H9 (cell line): ENCODE results near the gene RPS27A. TPM values are rescaled to one million over a fixed set of nuclear protein-coding genes. Genes with fewer than 3 reads are reported as not detected.

Experiments
- DNase-seq: peaks from one replicate; pipeline ENCODE4 v3.0.0-alpha.2; 2017
- H2AFZ ChIP-seq: one replicate; pipeline ENCODE4 v1.6.1; 2013; ENCODE audit warnings: mild to moderate bottlenecking, low read length, control low read depth, moderate library complexity
- H2AK5ac ChIP-seq: 2 replicates; pipeline ENCODE4 v1.6.1; 2013; ENCODE audit warnings: low read length, control low read depth, mixed read lengths; ENCODE audit not compliant: insufficient read length
- H2BK120ac ChIP-seq: one replicate; pipeline ENCODE4 v1.6.1; 2013; ENCODE audit warnings: low read depth, mild to moderate bottlenecking, low read length, control low read depth, inconsistent platforms; ENCODE audit not compliant: poor library complexity, severe bottlenecking
- H2BK12ac ChIP-seq: 2 replicates; pipeline ENCODE4 v1.6.1; 2013; ENCODE audit warnings: low read length, control low read depth, mixed read lengths, low read depth; ENCODE audit not compliant: insufficient read length
- H2BK15ac ChIP-seq: 2 replicates; pipeline ENCODE4 v1.6.1; 2013; ENCODE audit warnings: low read depth, low read length, control low read depth
- H2BK20ac ChIP-seq: one replicate; pipeline ENCODE4 v1.6.1; 2013; ENCODE audit warnings: low read depth, mild to moderate bottlenecking, low read length, control low read depth, inconsistent platforms; ENCODE audit not compliant: poor library complexity, severe bottlenecking
- H2BK5ac ChIP-seq: 2 replicates; pipeline ENCODE4 v1.6.1; 2013; ENCODE audit warnings: low read length, control low read depth, mixed read lengths; ENCODE audit not compliant: insufficient read length
- H3K14ac ChIP-seq: 2 replicates; pipeline ENCODE4 v1.6.1; 2013; ENCODE audit warnings: low read length, control low read depth; ENCODE audit not compliant: insufficient read depth
- H3K18ac ChIP-seq: 2 replicates; pipeline ENCODE4 v1.6.1; 2013; ENCODE audit warnings: low read depth, mild to moderate bottlenecking, mixed read lengths, low read length, control low read depth; ENCODE audit not compliant: insufficient read length
- H3K23ac ChIP-seq: 2 replicates; pipeline ENCODE4 v1.6.1; 2013; ENCODE audit warnings: low read length, control low read depth, mixed read lengths, low read depth; ENCODE audit not compliant: insufficient read length
- H3K23me2 ChIP-seq: 2 replicates; pipeline ENCODE4 v1.6.1; 2013; ENCODE audit warnings: low read depth, mild to moderate bottlenecking, mixed read lengths, low read length, control low read depth; ENCODE audit not compliant: insufficient read length, poor library complexity, severe bottlenecking
- H3K27ac ChIP-seq: 2 replicates; pipeline ENCODE4 v1.5.1; 2013; ENCODE audit warnings: low read length, control low read depth, mixed read lengths, low read depth; ENCODE audit not compliant: insufficient read length
- H3K27me3 ChIP-seq: 2 replicates; pipeline ENCODE4 v1.6.1; 2013; ENCODE audit warnings: low read length, control low read depth, inconsistent platforms; ENCODE audit not compliant: insufficient read depth
- H3K4ac ChIP-seq: 2 replicates; pipeline ENCODE4 v1.6.1; 2013; ENCODE audit warnings: low read depth, mild to moderate bottlenecking, control low read depth, inconsistent platforms, low read length, moderate library complexity
- H3K4me1 ChIP-seq: 2 replicates; pipeline ENCODE4 v1.6.1; 2013; ENCODE audit warnings: low read length, control low read depth, inconsistent platforms; ENCODE audit not compliant: insufficient read depth
- H3K4me2 ChIP-seq: 2 replicates; pipeline ENCODE4 v1.6.1; 2013; ENCODE audit warnings: low read length, control low read depth, mixed read lengths; ENCODE audit not compliant: insufficient read length, insufficient read depth
- H3K56ac ChIP-seq: 2 replicates; pipeline ENCODE4 v1.6.1; 2013; ENCODE audit warnings: low read depth, mild to moderate bottlenecking, mixed read lengths, low read length, control low read depth; ENCODE audit not compliant: insufficient read length
- H3K79me1 ChIP-seq: 2 replicates; pipeline ENCODE4 v1.6.1; 2013; ENCODE audit warnings: low read depth, mild to moderate bottlenecking, moderate library complexity, low read length, control low read depth, inconsistent platforms; ENCODE audit not compliant: insufficient read depth, poor library complexity, severe bottlenecking
- H3K79me2 ChIP-seq: 2 replicates; pipeline ENCODE4 v1.6.1; 2013; ENCODE audit warnings: low read length, control low read depth, inconsistent platforms; ENCODE audit not compliant: insufficient read depth
- H3K9ac ChIP-seq: 2 replicates; pipeline ENCODE4 v1.6.1; 2013; ENCODE audit warnings: low read length, control low read depth, mixed read lengths; ENCODE audit not compliant: insufficient read length; ENCODE audit errors: extremely low read depth
- H3K9me3 ChIP-seq: one replicate; pipeline ENCODE4 v1.6.1; 2013; ENCODE audit warnings: low read depth, low read length, inconsistent platforms; ENCODE audit not compliant: control insufficient read depth
- H3T11ph ChIP-seq: one replicate; pipeline ENCODE4 v1.6.1; 2013; ENCODE audit warnings: mild to moderate bottlenecking, low read length, control low read depth, inconsistent platforms
- H4K20me1 ChIP-seq: one replicate; pipeline ENCODE4 v1.6.1; 2013; ENCODE audit not compliant: control insufficient read depth, insufficient read length, insufficient read depth
- H4K5ac ChIP-seq: 2 replicates; pipeline ENCODE4 v1.6.1; 2013; ENCODE audit warnings: low read depth, mild to moderate bottlenecking, mixed read lengths, low read length, control low read depth; ENCODE audit not compliant: insufficient read length
- H4K8ac ChIP-seq: replicated peaks from 2 replicates; pipeline ENCODE4 v1.6.1; 2013; ENCODE audit warnings: low read length, control low read depth, mixed read lengths, low read depth; ENCODE audit not compliant: insufficient read length
- H4K91ac ChIP-seq: 2 replicates; pipeline ENCODE4 v1.6.1; 2013; ENCODE audit warnings: low read depth, mild to moderate bottlenecking, moderate library complexity, mixed read lengths, low read length, control low read depth; ENCODE audit not compliant: insufficient read length
- H3K27ac Mint-ChIP-seq, 3 experiments: 2 replicates in 2 of 3; 3 replicates in 1 of 3; pipeline ENCODE4 v1.8.0; 2020 to 2021; ENCODE audit warnings: mixed read lengths in 3 of 3, mild to moderate bottlenecking in 1 of 3, moderate library complexity in 1 of 3
- H3K27me3 Mint-ChIP-seq: 2 replicates; pipeline ENCODE4 v1.8.0; 2021; ENCODE audit warnings: low read depth, mild to moderate bottlenecking, moderate library complexity, mixed read lengths
- H3K36me3 Mint-ChIP-seq, 3 experiments: 2 replicates in 2 of 3; 3 replicates in 1 of 3; pipeline ENCODE4 v1.8.0; 2020 to 2021; ENCODE audit warnings: low read depth in 3 of 3, mixed read lengths in 3 of 3; ENCODE audit not compliant: insufficient read depth in 1 of 3
- H3K4me1 Mint-ChIP-seq, 2 experiments: 2 replicates each; pipeline ENCODE4 v1.8.0; 2020; ENCODE audit warnings: mixed read lengths in 2 of 2
- H3K4me3 Mint-ChIP-seq, 2 experiments: 2 replicates in 1 of 2; 3 replicates in 1 of 2; pipeline ENCODE4 v1.8.0; 2020 to 2021; ENCODE audit warnings: mild to moderate bottlenecking in 2 of 2, mixed read lengths in 2 of 2, moderate library complexity in 1 of 2
- H3K9me3 Mint-ChIP-seq, 2 experiments: 2 replicates in 1 of 2; 3 replicates in 1 of 2; pipeline ENCODE4 v1.8.0; 2020; ENCODE audit warnings: mild to moderate bottlenecking in 2 of 2, mixed read lengths in 2 of 2, moderate library complexity in 1 of 2
- CTCF ChIP-seq: fragments of 200-600 bp; sonication (generic); conservative IDR thresholded peaks from 3 replicates; pipeline ENCODE4 v1.8.0; 2021; ENCODE audit warnings: antibody characterized with exemption, mild to moderate bottlenecking
- WGBS: extraction: QIAGEN DNeasy Blood & Tissue Kit; methylation state at CpG from one replicate; pipeline ENCODE4 v1.1.7; 2013; ENCODE audit warnings: missing lambda C conversion rate, low lambda C conversion rate, mixed read lengths; ENCODE audit not compliant: insufficient read length; ENCODE audit errors: extremely low coverage; 5-methylcytosine and 5-hydroxymethylcytosine counted together
- total RNA-seq: library from RNA; stranded (reverse); gene quantifications from 2 replicates; pipeline ENCODE4 v1.2.1, GENCODE V29; 2021

RPS27A gene
- total RNA-seq, 1 experiment from 2014 or later = 1,415 TPM

DNA sequence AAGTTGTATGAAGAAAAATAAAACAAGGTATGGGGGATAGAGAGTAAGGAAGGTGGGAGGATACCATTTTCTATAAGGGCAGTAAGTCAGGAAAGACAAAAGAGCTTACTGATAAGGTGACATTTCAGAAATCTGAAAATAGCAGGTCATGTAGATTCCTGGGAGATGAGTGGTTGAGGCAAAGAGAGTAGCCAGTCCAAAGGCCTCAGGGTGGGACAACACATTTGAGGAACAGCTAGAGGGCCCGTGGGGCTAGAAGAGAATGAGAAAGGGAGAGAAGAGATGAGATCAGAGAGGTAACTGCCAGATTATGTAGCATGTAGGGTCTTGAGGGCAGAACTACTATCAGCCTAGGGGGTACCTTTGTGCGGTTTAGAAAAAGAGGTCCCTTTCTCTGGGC is 3.3 kb upstream of the RPS27A start:
- H3K23me2 ChIP-seq = peaks cover 10% of the 10 kb centered on the region
- peaks cover 10% of the 10 kb centered on the region for H3K79me2 ChIP-seq
- H2AFZ ChIP-seq = no peak overlapping the region
- H3K27ac Mint-ChIP-seq = peak overlapping the region in 2 of 3 experiments; percentile 2 to 71; a peak in 2 of 7 replicates
- H2AK5ac ChIP-seq = no peak overlapping the region
- H2BK20ac ChIP-seq = no peak overlapping the region
- H2BK5ac ChIP-seq = no peak overlapping the region
- no peak overlapping the region for H3T11ph ChIP-seq
- no peaks in the 10 kb centered on the region for H3K27me3 ChIP-seq
- H4K5ac ChIP-seq = no peak overlapping the region
- no peaks in the 10 kb centered on the region for H3K9me3 ChIP-seq
- H4K20me1 ChIP-seq = no peaks in the 10 kb centered on the region
- no peak overlapping the region for H3K56ac ChIP-seq
- H3K27ac ChIP-seq = no peak overlapping the region
- no peak overlapping the region for H2BK120ac ChIP-seq
- H4K8ac ChIP-seq = no peak overlapping the region
- no peak overlapping the region for H3K23ac ChIP-seq
- no peak for TF ChIP-seq CTCF
- no peak overlapping the region for H3K4me2 ChIP-seq
- no peak overlapping the region for H3K18ac ChIP-seq
- H3K14ac ChIP-seq = no peak overlapping the region
- peaks cover 26 to 27% of the 10 kb centered on the region in 2 experiments for H3K4me1 Mint-ChIP-seq
- H3K79me1 ChIP-seq = peaks cover 7% of the 10 kb centered on the region
- H3K9me3 Mint-ChIP-seq = no peaks in the 10 kb centered on the region; a peak in 1 of 5 replicates
- H3K27me3 Mint-ChIP-seq = no peaks in the 10 kb centered on the region; the same call in 1 of the 2 replicates
- WGBS = no CpG with 5 or more reads among the region's 2 CpGs
- DNase-seq = no peak
- no peak overlapping the region for H2BK12ac ChIP-seq
- no peaks in the 10 kb centered on the region for H3K4me1 ChIP-seq
- no peak overlapping the region for H4K91ac ChIP-seq
- peaks cover 16 to 33% (median 23%) of the 10 kb centered on the region in 3 experiments for H3K36me3 Mint-ChIP-seq
- H2BK15ac ChIP-seq = no peak overlapping the region
- H3K4me3 Mint-ChIP-seq = peak overlapping the region in 1 of 2 experiments; percentile 28; a peak in 1 of 5 replicates
- no peak overlapping the region for H3K9ac ChIP-seq
- no peak overlapping the region for H3K4ac ChIP-seq
